Thoracic aorta (tissue), 2 donors: ENCODE data around the gene PREX1. TPM values are rescaled to one million over a fixed set of nuclear protein-coding genes. Genes with fewer than 3 reads are reported as not detected.

Source experiments
- ATAC-seq: fragments of 150-250 bp; one replicate; pipeline ENCODE4 v1.8.0; 2017; ENCODE audit warnings: low read depth; ENCODE audit not compliant: insufficient number of reproducible peaks, low FRiP score
- DNase-seq: peaks from one replicate; pipeline ENCODE4 v3.0.0-alpha.2; 2020; ENCODE audit warnings: low spot score
- H3K27ac ChIP-seq, 2 donors: fragments of 200-600 bp; sonication (generic); 1 replicate in 1 of 2; 2 replicates in 1 of 2; pipeline ENCODE4 v1.5.1; 2016; ENCODE audit warnings: mild to moderate bottlenecking in 2 of 2, moderate library complexity in 2 of 2
- H3K27me3 ChIP-seq: fragments of 200-600 bp; sonication (generic); replicated peaks from 2 replicates; pipeline ENCODE4 v1.6.0; 2016; ENCODE audit warnings: mild to moderate bottlenecking; ENCODE audit not compliant: insufficient read depth
- H3K36me3 ChIP-seq: fragments of 200-600 bp; sonication (generic); one replicate; pipeline ENCODE4 v1.5.1; 2016
- H3K4me1 ChIP-seq, 2 donors: fragments of 200-600 bp; sonication (generic); 1 replicate in 1 of 2; 2 replicates in 1 of 2; pipeline versions ENCODE4 v1.5.1 to v1.6.0; 2016; ENCODE audit warnings: low read depth in 2 of 2, mild to moderate bottlenecking in 1 of 2; ENCODE audit not compliant: control insufficient read depth in 1 of 2
- H3K4me3 ChIP-seq: fragments of 200-600 bp; sonication (generic); 2 replicates; pipeline ENCODE4 v1.5.1; 2016; ENCODE audit warnings: mild to moderate bottlenecking
- H3K9me3 ChIP-seq: fragments of 200-600 bp; sonication (generic); 2 replicates; pipeline ENCODE4 v1.5.1; 2016
- CTCF ChIP-seq: fragments of 200-600 bp; sonication (generic); IDR thresholded peaks from one replicate; pipeline ENCODE4 v1.5.1; 2019; ENCODE audit warnings: antibody characterized with exemption
- total RNA-seq, 2 donors: library from RNA; depleted of rRNA; stranded (reverse); fragments of >200 nt; gene quantifications; one replicate each; pipeline versions ENCODE4 v1.1.0 to v1.2.3, GENCODE V29; 2016

Gene PREX1
- total RNA-seq, 2 donors from 2014 or later: 94.6 to 101 TPM

- ATAC-seq (no peak), DNase-seq (no peak)
- Histone ChIP-seq H3K27me3 (no peaks in the 10 kb centered on the region), H3K4me1 (peaks cover 9 to 13% of the 10 kb centered on the region in 2 donors), H3K27ac (no peak overlapping the region), H3K4me3 (no peak overlapping the region), H3K9me3 (no peaks in the 10 kb centered on the region), H3K36me3 (no peaks in the 10 kb centered on the region)
- TF ChIP-seq CTCF: no peak
Measured at GRCh38 chr20:48834278-48834677, 6.5 kb upstream of the PREX1 start.

- Histone ChIP-seq H3K36me3 (no peaks in the 10 kb centered on the region), H3K27ac (peak overlapping the region in 1 of 2 donors; percentile 33), H3K4me1 (peaks cover 9 to 18% of the 10 kb centered on the region in 2 donors), H3K27me3 (no peaks in the 10 kb centered on the region), H3K9me3 (no peaks in the 10 kb centered on the region), H3K4me3 (no peak overlapping the region)
- TF ChIP-seq CTCF: no peak
- ATAC-seq (no peak), DNase-seq (no peak)
Measured at GRCh38 chr20:48832405-48832730, 4.6 kb upstream of the PREX1 start.

- Histone ChIP-seq H3K36me3 (no peaks in the 10 kb centered on the region), H3K4me3 (no peak overlapping the region), H3K27ac (peak overlapping the region in 1 of 2 donors; percentile 33), H3K9me3 (no peaks in the 10 kb centered on the region), H3K27me3 (no peaks in the 10 kb centered on the region), H3K4me1 (peaks cover 9 to 18% of the 10 kb centered on the region in 2 donors)
- peak; percentile 50 for DNase-seq
- peak; percentile 43 for ATAC-seq
- TF ChIP-seq CTCF: no peak
Measured at GRCh38 chr20:48831718-48832404, 4.1 kb upstream of the PREX1 start.

GRCh38 chr20:48830826-48831318 lies 3.1 kb upstream of the PREX1 start:
- Histone ChIP-seq H3K27ac (peak overlapping the region in 1 of 2 donors; percentile 33), H3K4me1 (peaks cover 12 to 27% of the 10 kb centered on the region in 2 donors), H3K36me3 (no peaks in the 10 kb centered on the region), H3K4me3 (no peak overlapping the region), H3K9me3 (no peaks in the 10 kb centered on the region), H3K27me3 (no peaks in the 10 kb centered on the region)
- DNase-seq (no peak), ATAC-seq (no peak)
- TF ChIP-seq CTCF: no peak

GRCh38 chr20:48829940-48830339 lies 2.1 kb upstream of the PREX1 start:
- H3K9me3 ChIP-seq: no peaks in the 10 kb centered on the region
- no peak for DNase-seq
- TF ChIP-seq CTCF: no peak
- H3K27me3 ChIP-seq: no peaks in the 10 kb centered on the region
- ATAC-seq: no peak
- no peak overlapping the region for H3K27ac ChIP-seq
- H3K4me1 ChIP-seq: peaks cover 17 to 36% of the 10 kb centered on the region in 2 donors
- no peaks in the 10 kb centered on the region for H3K36me3 ChIP-seq
- no peak overlapping the region for H3K4me3 ChIP-seq
